Left renal pelvis (tissue), 4 donors: ENCODE results near the gene IGF1. TPM values are rescaled to one million over a fixed set of nuclear protein-coding genes. Genes with fewer than 3 reads are reported as not detected.
A peak's percentile ranks its signal among the peaks of the same experiment; 100 is the strongest.

Experiments
- DNase-seq, 4 donors: peaks; one replicate each; pipeline ENCODE4 v3.0.0-alpha.2; 2013; ENCODE audit warnings: low read depth in 4 of 4, low spot score in 3 of 4
- polyA plus RNA-seq, 4 donors: library from polyadenylated mRNA; unstranded; fragments of 120-200 nt; gene quantifications; one replicate each; pipeline ENCODE4 v1.2.1, GENCODE V29; 2013; ENCODE audit not compliant: insufficient read length in 4 of 4

The IGF1 gene
- polyA plus RNA-seq, 4 donors: 2.8 to 262 (median 18.0) TPM

GRCh38 chr12:102498471-102498870 lies 18.1 kb upstream of the IGF1 start:
- DNase-seq: no peak

GRCh38 chr12:102497743-102498142 lies 17.4 kb upstream of the IGF1 start:
- DNase-seq: no peak

- DNase-seq: no peak
Measured at GRCh38 chr12:102496591-102496990, 16.2 kb upstream of the IGF1 start.

GRCh38 chr12:102487226-102487625 lies 6.9 kb upstream of the IGF1 start:
- no peak for DNase-seq

- DNase-seq: no peak
Measured at GRCh38 chr12:102486153-102486552, 5.8 kb upstream of the IGF1 start.

GRCh38 chr12:102484428-102484958 lies 4.1 kb upstream of the IGF1 start:
- peak in 2 of 4 donors; percentile 26 to 27 for DNase-seq

GRCh38 chr12:102484017-102484416 lies 3.7 kb upstream of the IGF1 start:
- DNase-seq: no peak

- no peak for DNase-seq
Measured at GRCh38 chr12:102483466-102483865, 3.1 kb upstream of the IGF1 start.

- no peak for DNase-seq
Measured at GRCh38 chr12:102481705-102482425, 1.5 kb upstream of the IGF1 start.

- no peak for DNase-seq
Measured at GRCh38 chr12:102479939-102480338, 424 bp downstream of the IGF1 start.

GRCh38 chr12:102479099-102479885 lies 1.1 kb downstream of the IGF1 start:
- DNase-seq: no peak

- DNase-seq: no peak
Measured at GRCh38 chr12:102478405-102479098, 1.8 kb downstream of the IGF1 start.

- DNase-seq: no peak
Measured at GRCh38 chr12:102475355-102475754, 5.0 kb downstream of the IGF1 start.

- DNase-seq: no peak
Measured at GRCh38 chr12:102474438-102475064, 5.8 kb downstream of the IGF1 start.

- DNase-seq: no peak
Measured at GRCh38 chr12:102472496-102472895, 7.9 kb downstream of the IGF1 start.

GRCh38 chr12:102471556-102471955 lies 8.8 kb downstream of the IGF1 start:
- no peak for DNase-seq

GRCh38 chr12:102470945-102471344 lies 9.4 kb downstream of the IGF1 start:
- no peak for DNase-seq

- no peak for DNase-seq
Measured at GRCh38 chr12:102468261-102468915, 12.0 kb downstream of the IGF1 start.

GRCh38 chr12:102465762-102466560 lies 14.4 kb downstream of the IGF1 start:
- DNase-seq: no peak
